ENCODE results near the gene TGFB1I1.
A peak's percentile ranks its signal among the peaks of the same experiment; 100 is the strongest.

The TGFB1I1 gene

GRCh38 chr16:31453255-31454204 lies 18.4 kb upstream of the TGFB1I1 start:
- no peak for DNase-seq

- DNase-seq: no peak
These were observed 16.2 kb upstream of the TGFB1I1 start for GRCh38 chr16:31455601-31456314.

- no peak for DNase-seq
These were observed 15.0 kb upstream of the TGFB1I1 start for GRCh38 chr16:31456988-31457360.

GRCh38 chr16:31458073-31458843 lies 13.7 kb upstream of the TGFB1I1 start:
- peak; percentile 68 for DNase-seq

GRCh38 chr16:31458844-31459686 lies 12.9 kb upstream of the TGFB1I1 start, which contains the start of gene ARMC5:
Gene ARMC5 (plus strand): TSS chr16:31459501. CDS start chr16:31459525, 24 bp downstream.
- peak; percentile 98 for DNase-seq

GRCh38 chr16:31459687-31460581 lies 12.0 kb upstream of the TGFB1I1 start:
- DNase-seq: peak; percentile 99

GRCh38 chr16:31460582-31461002 lies 11.4 kb upstream of the TGFB1I1 start:
- DNase-seq: peak; percentile 47

- DNase-seq: no peak
These were observed 10.6 kb upstream of the TGFB1I1 start for GRCh38 chr16:31461201-31461920.

- no peak for DNase-seq
These were observed 9.8 kb upstream of the TGFB1I1 start for GRCh38 chr16:31461921-31462804.

- no peak for DNase-seq
These were observed 7.6 kb upstream of the TGFB1I1 start for GRCh38 chr16:31464348-31464769.

- no peak for DNase-seq
These were observed 7.1 kb upstream of the TGFB1I1 start for GRCh38 chr16:31464781-31465260.

GRCh38 chr16:31465788-31466370 lies 6.1 kb upstream of the TGFB1I1 start:
- DNase-seq: no peak

- no peak for DNase-seq
These were observed 5.5 kb upstream of the TGFB1I1 start for GRCh38 chr16:31466381-31466841.

GRCh38 chr16:31467151-31467773 lies 4.7 kb upstream of the TGFB1I1 start:
- DNase-seq: no peak

GRCh38 chr16:31467858-31468257 lies 4.1 kb upstream of the TGFB1I1 start:
- DNase-seq: no peak

- DNase-seq: no peak
These were observed 1.3 kb upstream of the TGFB1I1 start for GRCh38 chr16:31470615-31471014.

GRCh38 chr16:31471241-31471874 lies 594 bp upstream of the TGFB1I1 start:
- DNase-seq: no peak

Measured in NCI-H510A treated with DMSO at 0.1 percent for 48 hours (cell line).